GM21447 (cell line): Measurements from ENCODE around the gene FGF2.
"Not testable (repeated sequence)": the region's sequence is repeated elsewhere in the genome, so short reads cannot be mapped to it uniquely, and the experiment has no call there.

Experiments used
- ATAC-seq: cut with Tn5 transposase; IDR thresholded peaks from one replicate; pipeline ENCODE4 v1.9.1; 2021; ENCODE audit not compliant: unreplicated experiment

The FGF2 gene

GRCh38 chr4:122826553-122827257, at the start of gene FGF2:
Gene FGF2, plus strand, starts transcription at chr4:122826831. Its CDS starts 344 bp downstream, at chr4:122827175.
- peak; percentile 18 for ATAC-seq

- ATAC-seq, result no peak
Observed at GRCh38 chr4:122776916-122777315, 49.7 kb upstream of the FGF2 start.

DNA sequence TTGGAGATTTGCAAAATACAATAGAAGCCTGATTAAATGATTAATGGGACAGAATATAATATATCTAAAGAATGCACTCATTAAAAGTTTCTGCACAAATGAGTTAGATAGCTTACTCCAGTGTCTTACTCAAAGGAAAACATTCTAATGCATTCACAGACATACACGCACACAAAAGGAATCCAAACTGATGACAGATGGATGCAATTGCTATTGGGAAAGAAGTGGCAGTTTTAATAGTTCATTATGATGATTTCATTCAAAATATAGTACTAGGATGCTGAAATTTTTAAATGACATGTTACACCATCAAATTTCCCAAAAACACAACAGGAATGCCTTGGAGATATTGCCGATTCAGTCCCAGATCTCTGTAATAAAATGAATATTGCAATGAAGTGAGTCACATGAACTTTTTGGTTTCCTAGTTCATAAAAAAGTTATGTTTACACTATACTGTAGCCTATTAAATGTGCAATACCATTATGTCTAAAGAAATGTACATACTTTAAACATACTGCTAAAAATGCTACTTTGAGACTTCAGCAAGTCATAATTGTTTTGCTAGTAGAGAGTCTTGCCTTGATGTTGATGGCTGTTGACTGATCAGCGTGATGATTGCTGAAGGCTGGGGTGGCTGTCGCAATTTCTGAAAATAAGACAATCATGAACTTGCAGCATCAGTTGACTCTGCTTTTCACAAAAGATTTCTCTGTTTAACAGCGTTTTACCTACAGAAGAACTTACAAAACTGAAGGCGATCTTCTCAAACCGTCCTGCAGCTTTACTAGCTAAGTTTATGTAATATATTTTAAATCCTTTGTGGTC, 48.6 kb upstream of the FGF2 start:
- ATAC-seq, result no peak

DNA sequence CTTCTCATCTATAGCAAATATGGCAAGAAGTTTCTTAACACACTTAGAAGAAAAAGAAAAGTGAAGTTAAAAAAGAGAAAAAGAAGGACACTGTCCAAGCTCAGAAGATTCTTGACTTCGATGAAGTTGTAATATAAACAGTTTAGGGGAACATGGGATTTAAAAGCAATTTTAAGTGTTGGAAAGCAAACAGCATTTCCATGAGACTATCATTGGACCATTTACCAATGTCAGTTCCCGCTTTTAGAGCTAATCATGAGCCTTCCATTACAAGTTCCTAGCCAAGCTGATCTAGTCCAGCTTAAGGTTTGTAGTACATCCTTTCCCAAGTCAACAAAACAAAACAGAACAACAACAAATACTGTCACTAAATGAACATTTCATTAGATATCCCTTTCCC, 45.1 kb upstream of the FGF2 start:
- no peak for ATAC-seq

DNA sequence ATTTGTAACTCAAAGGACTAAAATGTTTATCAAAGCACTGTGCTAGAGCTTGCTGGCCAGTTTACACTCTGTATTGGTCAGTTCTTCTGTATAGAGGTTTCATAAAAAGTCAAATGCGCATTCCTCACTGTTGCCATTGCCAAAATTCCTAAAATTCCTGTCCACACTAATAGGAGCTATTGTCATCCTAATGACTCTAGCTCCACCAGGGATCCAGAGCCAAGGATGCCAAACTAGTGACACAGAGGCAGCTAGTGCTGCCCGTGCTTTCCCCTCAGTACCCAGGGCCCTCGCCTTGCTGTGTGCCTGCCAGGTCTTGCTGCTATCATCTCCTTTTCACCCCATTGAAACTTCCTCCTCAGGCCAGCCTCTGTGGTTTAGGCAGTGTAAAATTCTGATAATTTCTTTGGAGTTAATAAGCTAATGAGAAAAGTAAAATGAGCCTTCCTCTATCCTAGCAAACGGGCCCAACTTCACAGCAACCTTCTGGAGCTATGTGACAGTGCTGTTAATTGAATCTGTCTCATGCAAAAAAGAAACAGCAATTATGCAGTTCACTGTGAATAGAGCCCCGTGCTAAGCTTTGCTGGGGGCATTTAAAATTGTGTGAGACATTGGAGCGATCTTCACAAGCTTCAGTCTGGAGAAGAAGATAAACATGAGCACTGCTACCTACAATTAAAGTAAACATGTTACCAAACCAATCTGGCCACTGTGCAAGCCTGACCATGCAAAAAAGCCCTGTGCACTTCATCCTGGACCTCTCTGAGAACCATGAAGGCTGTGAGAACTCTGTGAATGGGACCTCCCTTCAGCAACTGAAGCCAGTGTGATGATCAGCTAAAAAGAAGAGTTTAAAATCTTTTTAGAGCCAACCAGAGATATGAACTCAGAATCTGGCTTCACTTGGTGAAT, 43.1 kb upstream of the FGF2 start:
- ATAC-seq, result no peak

DNA sequence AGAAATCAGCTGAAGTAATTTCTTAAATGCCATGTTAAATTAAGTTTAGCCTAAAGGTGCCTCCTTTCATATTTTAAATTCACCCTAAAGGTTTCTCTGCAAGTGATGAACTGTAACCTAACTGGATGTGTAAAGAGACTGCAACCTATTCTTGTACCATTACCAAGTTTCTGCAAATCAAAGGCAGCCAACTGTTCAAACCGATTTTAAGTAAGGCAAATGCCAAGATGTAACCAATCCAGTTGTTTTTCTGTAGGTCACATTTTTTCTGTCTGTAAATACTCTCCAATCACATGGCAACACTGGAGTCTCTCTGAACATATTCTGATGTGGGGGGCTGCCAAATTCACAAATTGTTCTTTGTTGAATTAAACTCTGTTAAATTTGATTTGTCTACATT, 42.4 kb upstream of the FGF2 start:
- ATAC-seq, result no peak

GRCh38 chr4:122785099-122785498, 41.5 kb upstream of the FGF2 start:
- no peak for ATAC-seq

DNA sequence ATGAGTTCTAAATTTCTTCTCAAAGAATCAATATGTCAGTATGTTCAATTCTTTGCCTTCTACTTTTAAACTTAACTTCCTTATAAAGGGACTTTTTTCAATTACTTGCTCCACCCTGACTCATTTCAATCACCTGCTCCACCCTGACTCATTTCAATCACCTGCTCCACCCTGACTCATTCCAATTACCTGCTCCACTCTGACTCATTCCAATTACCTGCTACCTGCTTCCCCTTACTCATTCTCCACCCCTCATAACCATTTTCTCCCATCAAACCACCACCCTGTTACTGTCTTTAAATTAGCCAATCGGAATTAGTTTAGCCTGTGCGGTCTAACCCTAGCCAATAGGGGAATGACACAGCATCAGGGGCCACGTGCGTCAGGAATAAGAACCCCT, 40.3 kb upstream of the FGF2 start:
- ATAC-seq, result not testable (repeated sequence)

DNA sequence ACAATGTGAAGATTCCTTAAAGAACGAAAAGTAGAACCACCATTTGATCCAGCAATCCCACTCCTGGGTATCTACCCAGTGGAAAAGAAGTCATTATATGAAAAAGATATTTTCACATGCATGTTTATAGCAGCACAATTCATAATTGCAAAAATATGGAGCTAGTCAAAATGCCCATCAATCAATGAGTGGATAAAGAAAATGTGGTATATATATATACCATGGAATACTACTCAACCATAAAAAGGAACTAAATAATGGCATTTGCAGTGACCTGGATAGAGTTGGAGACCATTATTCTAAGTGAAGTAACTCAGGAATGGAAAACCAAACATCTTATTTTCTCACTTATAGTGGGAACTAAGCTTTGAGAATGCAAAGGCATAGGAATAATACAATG, 39.7 kb upstream of the FGF2 start:
- ATAC-seq, result not testable (repeated sequence)

- ATAC-seq, result no peak
Observed at GRCh38 chr4:122787940-122788339, 38.7 kb upstream of the FGF2 start.

DNA sequence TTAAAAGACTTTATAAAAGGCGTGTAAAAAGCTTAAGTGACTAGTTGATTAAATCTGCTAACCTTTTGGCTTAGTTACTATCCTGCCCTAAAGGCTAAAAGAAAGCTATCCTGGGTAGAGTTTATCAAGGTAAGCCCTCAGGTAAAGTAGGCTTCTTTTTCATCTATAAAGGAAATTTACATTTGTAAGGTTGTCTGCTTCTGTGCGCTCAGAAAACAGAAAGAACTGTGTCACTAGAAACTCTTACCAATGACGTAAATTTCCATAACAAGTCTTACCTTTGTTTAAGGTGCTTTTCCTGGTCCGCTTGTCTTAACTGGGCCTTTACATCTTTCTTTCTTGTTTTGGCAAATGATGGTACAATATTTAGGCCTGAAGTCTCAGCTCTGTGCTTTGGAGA, 37.7 kb upstream of the FGF2 start:
- ATAC-seq, result no peak

GRCh38 chr4:122793811-122794210, 32.8 kb upstream of the FGF2 start:
- no peak for ATAC-seq

DNA sequence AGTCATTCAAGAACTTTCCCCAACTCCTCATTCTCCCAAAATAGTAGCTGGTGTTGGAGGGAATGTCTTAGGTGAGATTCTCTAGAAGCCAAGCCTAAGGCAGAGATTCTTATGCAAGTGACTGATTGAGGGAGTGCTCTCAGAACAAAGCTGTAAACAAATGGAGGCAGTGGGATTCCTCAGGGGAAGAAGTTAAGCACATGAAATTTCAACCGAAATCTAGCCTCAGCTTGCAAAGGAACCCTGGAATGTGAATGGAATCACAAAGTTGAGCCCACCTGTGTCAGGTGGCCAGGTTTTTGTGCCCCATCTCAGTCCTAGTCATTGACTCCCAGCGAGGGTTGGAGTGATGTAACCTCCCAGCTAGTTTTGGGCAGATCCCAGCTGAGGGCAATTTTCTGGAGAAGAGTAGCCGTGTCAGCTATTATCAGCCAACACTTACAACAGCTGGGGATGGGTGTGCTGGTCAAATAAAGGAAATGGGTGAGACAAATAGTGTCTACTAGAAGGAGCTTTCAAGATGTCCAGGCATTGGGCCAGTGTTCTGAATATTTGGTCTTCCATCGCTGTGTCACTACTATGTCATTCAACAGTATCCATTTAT, 29.7 kb upstream of the FGF2 start:
- ATAC-seq, result no peak

DNA sequence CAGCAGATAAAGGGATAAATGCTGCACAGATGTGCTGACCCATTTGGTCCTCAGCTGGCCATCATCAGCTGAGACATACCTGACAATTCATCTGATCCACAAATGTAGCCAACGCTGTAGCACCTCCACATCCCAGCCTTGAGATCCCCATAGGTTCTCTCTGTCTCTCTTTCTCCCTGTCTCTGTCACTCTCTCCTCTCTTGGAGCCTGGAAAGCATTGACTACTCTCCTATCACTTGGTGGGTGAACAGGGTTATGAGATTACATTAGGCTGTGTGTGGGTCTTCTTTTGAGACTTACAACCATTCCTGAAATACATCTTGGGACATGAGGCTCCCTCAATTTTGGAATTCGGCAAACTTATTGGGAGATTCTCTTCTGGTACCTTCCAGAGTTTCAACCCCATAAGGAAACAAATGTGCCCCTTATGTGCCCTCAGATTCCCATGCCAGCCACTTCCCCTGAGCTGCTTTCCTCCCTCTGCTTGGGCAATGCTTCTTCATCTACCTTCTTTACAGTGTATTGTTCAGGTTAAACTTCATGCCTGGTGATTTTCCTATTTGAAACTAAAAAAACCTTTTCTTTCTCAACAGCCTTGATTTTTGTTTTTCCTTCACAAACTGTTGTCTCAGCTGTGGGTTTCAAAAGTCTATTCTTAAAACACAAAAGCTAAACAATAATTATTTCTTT, 29.1 kb upstream of the FGF2 start:
- no peak for ATAC-seq

GRCh38 chr4:122798101-122798500, 28.5 kb upstream of the FGF2 start:
- ATAC-seq, result peak; percentile 61

- no peak for ATAC-seq
Observed at GRCh38 chr4:122798917-122799316, 27.7 kb upstream of the FGF2 start.

DNA sequence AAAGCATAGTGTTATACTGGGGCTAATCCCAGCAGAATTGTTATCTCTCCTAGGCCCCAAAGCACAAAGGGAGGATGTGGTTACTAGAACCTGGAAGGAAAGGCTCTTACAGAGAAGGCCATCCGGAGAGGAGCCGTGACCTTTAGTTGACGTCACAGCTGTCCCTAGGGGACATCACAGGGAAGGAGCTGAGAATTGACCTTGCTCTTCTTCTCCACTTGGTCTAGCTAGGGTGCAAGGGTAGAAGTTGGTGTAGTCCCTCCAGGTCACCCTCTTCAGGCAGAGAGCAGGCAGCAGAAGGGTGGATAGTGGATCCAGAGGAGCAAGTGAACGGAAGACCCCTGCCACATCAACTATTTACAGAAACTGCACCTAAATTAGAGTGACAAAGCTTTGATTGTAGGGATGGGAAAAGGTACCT, 22.8 kb upstream of the FGF2 start:
- no peak for ATAC-seq

GRCh38 chr4:122806981-122807679, 19.5 kb upstream of the FGF2 start:
- ATAC-seq, result no peak

DNA sequence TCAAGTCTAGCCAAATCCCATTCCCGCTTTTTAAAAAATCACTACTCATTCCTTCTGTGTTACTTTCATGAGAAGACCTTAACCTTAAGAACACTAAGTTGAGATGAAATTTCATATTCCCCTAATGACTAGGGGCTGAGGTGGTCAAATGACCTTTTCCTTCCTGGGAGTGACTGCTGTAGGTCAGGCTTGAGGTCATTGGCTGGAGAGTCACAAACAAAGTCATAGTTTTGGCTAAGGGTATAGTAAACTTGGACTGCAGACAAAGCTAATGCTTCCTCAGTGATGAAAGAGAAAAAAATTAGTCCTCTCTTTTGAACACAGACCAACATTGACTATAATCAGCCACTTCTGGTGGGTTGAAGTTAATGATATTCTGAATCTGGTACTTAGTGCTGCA, 16.0 kb upstream of the FGF2 start:
- ATAC-seq, result no peak

- not testable (repeated sequence) for ATAC-seq
Observed at GRCh38 chr4:122811781-122812180, 14.8 kb upstream of the FGF2 start.
